Ovary (tissue), 3 donors: ENCODE measurements around the gene FAM47E.

Experiments
- EP300 ChIP-seq: sonication (generic); formaldehyde crosslinking; IDR thresholded peaks from one replicate; pipeline ENCODE4 v1.6.1; 2017; ENCODE audit warnings: antibody characterized with exemption
- POLR2A ChIP-seq: fragments of 450-650 bp; IDR thresholded peaks from one replicate; pipeline ENCODE4 v1.6.1; 2017; ENCODE audit warnings: antibody characterized with exemption, mild to moderate bottlenecking, moderate library complexity
- TF ChIP-seq, protein P1 (sequence below), 3 donors: fragments of 450-650 bp in 2 of 3; fragments of 200-600 bp in 1 of 3; IDR thresholded peaks; one replicate each; pipeline versions ENCODE4 v1.5.1 to v1.8.0; 2016 to 2022; ENCODE audit warnings: antibody characterized with exemption in 3 of 3, mild to moderate bottlenecking in 1 of 3
- donor health status: DM: no; HTN: no; CAD: no.

DNA sequence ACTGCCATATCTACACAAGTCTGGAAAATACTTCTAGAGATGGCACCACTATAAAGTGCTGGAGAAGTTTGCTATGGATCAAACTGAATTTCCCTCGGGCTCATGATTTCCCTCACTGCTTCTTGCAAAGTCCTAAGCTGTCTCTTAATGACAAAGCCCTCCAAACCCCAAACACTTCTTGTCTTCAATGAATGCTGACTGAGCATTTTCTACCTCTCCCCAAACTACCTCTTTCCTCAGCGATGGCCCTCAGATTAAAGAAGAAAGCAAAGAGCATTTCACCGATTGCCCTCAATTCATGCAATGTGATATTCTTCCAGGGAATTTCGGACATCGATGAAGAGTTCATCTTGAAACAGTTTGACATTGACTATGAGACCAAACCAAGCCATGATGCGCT lies 19.7 kb downstream of the FAM47E start:
- TF ChIP-seq POLR2A (no peak), EP300 (no peak)
- TF ChIP-seq, protein P1, sequence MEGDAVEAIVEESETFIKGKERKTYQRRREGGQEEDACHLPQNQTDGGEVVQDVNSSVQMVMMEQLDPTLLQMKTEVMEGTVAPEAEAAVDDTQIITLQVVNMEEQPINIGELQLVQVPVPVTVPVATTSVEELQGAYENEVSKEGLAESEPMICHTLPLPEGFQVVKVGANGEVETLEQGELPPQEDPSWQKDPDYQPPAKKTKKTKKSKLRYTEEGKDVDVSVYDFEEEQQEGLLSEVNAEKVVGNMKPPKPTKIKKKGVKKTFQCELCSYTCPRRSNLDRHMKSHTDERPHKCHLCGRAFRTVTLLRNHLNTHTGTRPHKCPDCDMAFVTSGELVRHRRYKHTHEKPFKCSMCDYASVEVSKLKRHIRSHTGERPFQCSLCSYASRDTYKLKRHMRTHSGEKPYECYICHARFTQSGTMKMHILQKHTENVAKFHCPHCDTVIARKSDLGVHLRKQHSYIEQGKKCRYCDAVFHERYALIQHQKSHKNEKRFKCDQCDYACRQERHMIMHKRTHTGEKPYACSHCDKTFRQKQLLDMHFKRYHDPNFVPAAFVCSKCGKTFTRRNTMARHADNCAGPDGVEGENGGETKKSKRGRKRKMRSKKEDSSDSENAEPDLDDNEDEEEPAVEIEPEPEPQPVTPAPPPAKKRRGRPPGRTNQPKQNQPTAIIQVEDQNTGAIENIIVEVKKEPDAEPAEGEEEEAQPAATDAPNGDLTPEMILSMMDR (IDR thresholded peaks at IDR 0.05), result no peak
